SK-N-SH treated with all-trans-retinoic acid at 6 μM for 48 hours (cell line): Measurements from ENCODE around the gene METTL3.

Experiments
- ISL1 ChIP-seq: fragments of 250-450 bp; sonication (Bioruptor Pico); IDR thresholded peaks from 2 replicates; pipeline ENCODE4 v2.1.2; 2022; ENCODE audit warnings: mild to moderate bottlenecking, moderate library complexity
- ZC3H10 ChIP-seq: fragments of 250-450 bp; sonication (Bioruptor Pico); IDR thresholded peaks from 2 replicates; pipeline ENCODE4 v1.5.1; 2021; ENCODE audit warnings: mild to moderate bottlenecking, moderate library complexity
- ZNF70 ChIP-seq: fragments of 450-650 bp; formaldehyde crosslinking; IDR thresholded peaks from 2 replicates; pipeline ENCODE4 v1.5.0; 2020; ENCODE audit warnings: mild to moderate bottlenecking, moderate library complexity

- TF ChIP-seq ZC3H10 (CRISPR knock-in tag) = no peak
- TF ChIP-seq ZNF70 = no peak
- no peak for TF ChIP-seq ISL1 (CRISPR knock-in tag)
Measured at GRCh38 chr14:21524575-21525490, 13.7 kb upstream of the METTL3 start.
